ENCODE results near the gene PCBP3. TPM values are rescaled to one million over a fixed set of nuclear protein-coding genes. Genes with fewer than 3 reads are reported as not detected.
"Not testable (repeated sequence)": the region's sequence is repeated elsewhere in the genome, so short reads cannot be mapped to it uniquely, and the experiment has no call there.

Gene PCBP3
- total RNA-seq, 4 donors from 2014 or later, result 0.47 to 5.3 (median 1.0) TPM; not detected in 1

GRCh38 chr21:45611296-45611695 lies 32.2 kb upstream of the PCBP3 start:
- H3K9me3 ChIP-seq, result no peaks in the 10 kb centered on the region
- H3K27ac ChIP-seq, result no peak overlapping the region
- peaks cover 0 to 95% (median 0%) of the 10 kb centered on the region in 4 donors for H3K27me3 ChIP-seq
- no peaks in the 10 kb centered on the region for H3K36me3 ChIP-seq
- TF ChIP-seq POLR2A (IDR thresholded peaks at IDR 0.05), result no peak
- TF ChIP-seq, protein P1, sequence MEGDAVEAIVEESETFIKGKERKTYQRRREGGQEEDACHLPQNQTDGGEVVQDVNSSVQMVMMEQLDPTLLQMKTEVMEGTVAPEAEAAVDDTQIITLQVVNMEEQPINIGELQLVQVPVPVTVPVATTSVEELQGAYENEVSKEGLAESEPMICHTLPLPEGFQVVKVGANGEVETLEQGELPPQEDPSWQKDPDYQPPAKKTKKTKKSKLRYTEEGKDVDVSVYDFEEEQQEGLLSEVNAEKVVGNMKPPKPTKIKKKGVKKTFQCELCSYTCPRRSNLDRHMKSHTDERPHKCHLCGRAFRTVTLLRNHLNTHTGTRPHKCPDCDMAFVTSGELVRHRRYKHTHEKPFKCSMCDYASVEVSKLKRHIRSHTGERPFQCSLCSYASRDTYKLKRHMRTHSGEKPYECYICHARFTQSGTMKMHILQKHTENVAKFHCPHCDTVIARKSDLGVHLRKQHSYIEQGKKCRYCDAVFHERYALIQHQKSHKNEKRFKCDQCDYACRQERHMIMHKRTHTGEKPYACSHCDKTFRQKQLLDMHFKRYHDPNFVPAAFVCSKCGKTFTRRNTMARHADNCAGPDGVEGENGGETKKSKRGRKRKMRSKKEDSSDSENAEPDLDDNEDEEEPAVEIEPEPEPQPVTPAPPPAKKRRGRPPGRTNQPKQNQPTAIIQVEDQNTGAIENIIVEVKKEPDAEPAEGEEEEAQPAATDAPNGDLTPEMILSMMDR (IDR thresholded peaks at IDR 0.05), result no peak
- intact Hi-C loops (cut with DNase I), result no loop called here
- H3K4me1 ChIP-seq, result no peaks in the 10 kb centered on the region
- WGBS, 2 donors, result 85 to 88% methylated on average over 7 to 12 of the region's 12 CpGs
- no peak overlapping the region for H3K4me3 ChIP-seq
- no peak for DNase-seq

- no peak for DNase-seq
- Histone ChIP-seq H3K4me1 (no peaks in the 10 kb centered on the region), H3K27ac (no peak overlapping the region), H3K27me3 (peaks cover 0 to 95% (median 0%) of the 10 kb centered on the region in 4 donors), H3K36me3 (no peaks in the 10 kb centered on the region), H3K4me3 (no peak overlapping the region), H3K9me3 (no peaks in the 10 kb centered on the region)
- TF ChIP-seq POLR2A (IDR thresholded peaks at IDR 0.05), result no peak
- TF ChIP-seq, protein P1 (IDR thresholded peaks at IDR 0.05), result no peak
- WGBS, 2 donors, result 63 to 75% methylated on average over 12 to 17 of the region's 25 CpGs
- intact Hi-C loops (cut with DNase I), result no loop called here
Measured at GRCh38 chr21:45611939-45612664, 31.4 kb upstream of the PCBP3 start.

DNA sequence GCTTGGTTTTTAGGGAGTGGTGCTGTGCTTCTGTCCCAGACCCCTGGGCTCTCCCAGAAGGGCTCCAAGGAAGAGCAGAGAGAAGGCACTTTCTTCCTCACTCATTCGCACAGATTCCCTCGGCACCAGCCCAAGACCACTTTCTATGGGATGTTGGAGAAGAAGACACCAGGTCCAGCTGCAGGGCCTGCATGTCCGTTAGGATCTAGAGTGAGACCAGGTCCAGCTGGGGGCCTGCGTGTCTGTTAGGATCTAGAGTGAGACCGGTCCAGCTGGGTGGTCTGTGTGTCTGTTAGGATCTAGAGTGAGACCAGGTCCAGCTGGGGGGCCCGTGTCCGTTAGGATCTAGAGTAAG lies 30.9 kb upstream of the PCBP3 start:
- H3K9me3 ChIP-seq; H3K4me1 ChIP-seq; H3K27ac ChIP-seq; intact Hi-C loops (cut with DNase I); H3K36me3 ChIP-seq; H3K4me3 ChIP-seq; DNase-seq: not testable (repeated sequence)
- WGBS, 2 donors, result 98 to 100% methylated on average over 1 to 5 of the region's 7 CpGs
- H3K27me3 ChIP-seq, result peaks cover 0 to 96% (median 0%) of the 10 kb centered on the region in 4 donors

DNA sequence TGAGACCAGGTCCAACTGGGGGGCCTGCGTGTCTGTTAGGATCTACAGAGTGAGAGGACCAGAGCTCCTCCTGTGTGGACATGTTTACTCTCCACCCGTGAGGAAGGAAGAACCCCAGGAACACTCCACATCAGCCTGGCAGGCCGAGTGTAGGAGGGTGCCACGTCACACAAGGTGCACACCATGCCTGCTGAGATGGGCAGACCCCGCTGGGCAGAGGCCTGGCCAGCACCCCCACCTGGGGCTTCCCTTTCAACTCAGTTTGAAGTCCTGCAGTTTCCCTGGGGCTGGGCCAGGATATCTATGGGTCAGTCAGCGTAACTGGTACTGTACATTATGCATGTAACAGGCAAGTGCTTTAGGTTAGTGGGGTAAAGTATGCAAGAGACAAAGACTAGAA lies 30.1 kb upstream of the PCBP3 start:
- no peaks in the 10 kb centered on the region for H3K4me1 ChIP-seq
- no peaks in the 10 kb centered on the region for H3K9me3 ChIP-seq
- no peak for TF ChIP-seq POLR2A (IDR thresholded peaks at IDR 0.05)
- TF ChIP-seq, protein P1 (IDR thresholded peaks at IDR 0.05), result no peak
- H3K4me3 ChIP-seq, result no peak overlapping the region
- no peak for DNase-seq
- intact Hi-C loops (cut with DNase I), result no loop called here
- H3K27me3 ChIP-seq, result peaks cover 0 to 96% (median 0%) of the 10 kb centered on the region in 4 donors
- no peak overlapping the region for H3K27ac ChIP-seq
- no peaks in the 10 kb centered on the region for H3K36me3 ChIP-seq
- WGBS, 2 donors, result 68 to 74% methylated on average over 6 of the region's 6 CpGs

DNA sequence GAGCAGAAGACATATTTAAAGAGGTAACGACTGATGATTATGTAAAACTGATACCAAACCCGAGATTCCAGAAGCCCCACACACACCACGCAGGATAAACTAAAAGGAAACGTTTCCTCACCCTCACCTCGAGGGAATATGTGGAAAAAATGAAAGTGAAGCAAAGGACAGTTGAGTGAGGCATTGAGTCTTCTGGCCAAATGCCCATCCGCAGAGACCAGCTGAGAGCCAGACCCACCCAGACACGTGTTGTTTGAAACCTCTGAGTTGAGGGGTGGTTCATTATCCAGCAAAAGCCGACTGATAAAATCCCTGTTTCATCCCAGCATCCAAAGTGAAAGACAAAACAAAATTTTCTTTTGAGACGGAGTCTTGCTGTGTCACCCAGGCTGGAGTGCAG lies 29.6 kb upstream of the PCBP3 start:
- peaks cover 0 to 96% (median 0%) of the 10 kb centered on the region in 4 donors for H3K27me3 ChIP-seq
- no peaks in the 10 kb centered on the region for H3K4me1 ChIP-seq
- no peaks in the 10 kb centered on the region for H3K36me3 ChIP-seq
- TF ChIP-seq, protein P1 (IDR thresholded peaks at IDR 0.05), result no peak
- TF ChIP-seq POLR2A (IDR thresholded peaks at IDR 0.05), result no peak
- 49 to 63% methylated on average over 9 of the region's 9 CpGs for WGBS, 2 donors
- peaks cover 0 to under 1% (median 0%) of the 10 kb centered on the region in 3 donors for H3K9me3 ChIP-seq
- no peak overlapping the region for H3K4me3 ChIP-seq
- intact Hi-C loops (cut with DNase I), result no loop called here
- no peak overlapping the region for H3K27ac ChIP-seq
- DNase-seq, result no peak
